Glutamatergic neuron (in vitro differentiated cells): ENCODE measurements around the gene OGFRL1. TPM values are rescaled to one million over a fixed set of nuclear protein-coding genes. Genes with fewer than 3 reads are reported as not detected.

ENCODE experiments used
- DNase-seq: peaks from one replicate; pipeline ENCODE4 v3.0.0; 2022
- H3K27ac Mint-ChIP-seq: one replicate; pipeline ENCODE4 v1.8.0; 2020; ENCODE audit warnings: mild to moderate bottlenecking, mixed read lengths, inconsistent platforms; ENCODE audit not compliant: unreplicated experiment
- H3K27me3 Mint-ChIP-seq: one replicate; pipeline ENCODE4 v1.8.0; 2020; ENCODE audit warnings: mild to moderate bottlenecking, moderate library complexity, mixed read lengths, inconsistent platforms; ENCODE audit not compliant: unreplicated experiment
- H3K36me3 Mint-ChIP-seq: one replicate; pipeline ENCODE4 v1.8.0; 2020; ENCODE audit warnings: mild to moderate bottlenecking, mixed read lengths, inconsistent platforms; ENCODE audit not compliant: unreplicated experiment
- H3K4me1 Mint-ChIP-seq: one replicate; pipeline ENCODE4 v1.8.0; 2020; ENCODE audit warnings: mild to moderate bottlenecking, low read depth, mixed read lengths, inconsistent platforms; ENCODE audit not compliant: unreplicated experiment
- H3K4me3 Mint-ChIP-seq: one replicate; pipeline ENCODE4 v1.8.0; 2020; ENCODE audit warnings: mild to moderate bottlenecking, mixed read lengths, inconsistent platforms; ENCODE audit not compliant: unreplicated experiment
- H3K9me3 Mint-ChIP-seq: one replicate; pipeline ENCODE4 v1.8.0; 2020; ENCODE audit warnings: mild to moderate bottlenecking, moderate library complexity, mixed read lengths, inconsistent platforms; ENCODE audit not compliant: unreplicated experiment
- total RNA-seq: library from RNA; stranded (reverse); fragmentation: NEBNext Ultra II Directional; extraction: Animal tissue kit (Norgen Biotek cat#: 25700); gene quantifications from one replicate; pipeline ENCODE4 v1.2.1, GENCODE V29; 2021; ENCODE audit not compliant: unreplicated experiment
- TF ChIP-seq, protein P1 (sequence below): fragments of 200-600 bp; sonication (generic); IDR thresholded peaks from one replicate; pipeline ENCODE4 v1.5.0; 2021; ENCODE audit not compliant: partially characterized antibody, unreplicated experiment

OGFRL1 gene
- total RNA-seq, 1 donor from 2014 or later, result 21.4 TPM

DNA sequence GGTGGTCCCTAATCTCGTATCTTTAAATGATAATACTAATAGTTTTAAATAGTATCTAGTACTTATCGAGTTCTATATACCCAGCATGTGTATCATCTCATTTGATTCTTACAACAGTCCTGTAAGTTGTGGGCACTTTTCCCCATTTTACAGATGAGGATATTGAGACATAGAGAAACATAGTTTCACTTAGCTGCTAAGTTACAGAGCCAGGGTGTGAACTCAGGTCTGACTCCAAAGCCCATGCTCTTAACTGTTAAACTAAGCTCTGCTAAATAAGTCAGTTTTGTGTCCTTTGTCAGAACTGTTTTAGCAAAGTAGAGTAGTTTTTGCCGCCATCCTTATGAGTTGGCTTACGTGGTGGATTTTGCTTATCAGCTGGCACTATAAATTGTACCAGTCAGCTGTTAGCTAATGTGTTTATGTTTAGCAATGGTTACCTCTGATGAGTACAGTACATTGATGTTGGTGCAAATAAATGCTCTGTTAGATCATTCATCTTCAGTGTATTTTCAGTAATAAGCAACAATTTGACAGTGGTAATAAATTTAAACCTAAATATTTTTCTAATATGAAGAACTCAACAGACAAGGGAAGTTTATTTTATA, 12.1 kb downstream of the OGFRL1 start:
- TF ChIP-seq, protein P1, sequence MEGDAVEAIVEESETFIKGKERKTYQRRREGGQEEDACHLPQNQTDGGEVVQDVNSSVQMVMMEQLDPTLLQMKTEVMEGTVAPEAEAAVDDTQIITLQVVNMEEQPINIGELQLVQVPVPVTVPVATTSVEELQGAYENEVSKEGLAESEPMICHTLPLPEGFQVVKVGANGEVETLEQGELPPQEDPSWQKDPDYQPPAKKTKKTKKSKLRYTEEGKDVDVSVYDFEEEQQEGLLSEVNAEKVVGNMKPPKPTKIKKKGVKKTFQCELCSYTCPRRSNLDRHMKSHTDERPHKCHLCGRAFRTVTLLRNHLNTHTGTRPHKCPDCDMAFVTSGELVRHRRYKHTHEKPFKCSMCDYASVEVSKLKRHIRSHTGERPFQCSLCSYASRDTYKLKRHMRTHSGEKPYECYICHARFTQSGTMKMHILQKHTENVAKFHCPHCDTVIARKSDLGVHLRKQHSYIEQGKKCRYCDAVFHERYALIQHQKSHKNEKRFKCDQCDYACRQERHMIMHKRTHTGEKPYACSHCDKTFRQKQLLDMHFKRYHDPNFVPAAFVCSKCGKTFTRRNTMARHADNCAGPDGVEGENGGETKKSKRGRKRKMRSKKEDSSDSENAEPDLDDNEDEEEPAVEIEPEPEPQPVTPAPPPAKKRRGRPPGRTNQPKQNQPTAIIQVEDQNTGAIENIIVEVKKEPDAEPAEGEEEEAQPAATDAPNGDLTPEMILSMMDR, result no peak
- Mint-ChIP-seq H3K27me3 (no peaks in the 10 kb centered on the region), H3K9me3 (no peaks in the 10 kb centered on the region), H3K27ac (no peak overlapping the region), H3K4me3 (no peak overlapping the region), H3K4me1 (peaks cover 6% of the 10 kb centered on the region), H3K36me3 (no peaks in the 10 kb centered on the region)
- no peak for DNase-seq

DNA sequence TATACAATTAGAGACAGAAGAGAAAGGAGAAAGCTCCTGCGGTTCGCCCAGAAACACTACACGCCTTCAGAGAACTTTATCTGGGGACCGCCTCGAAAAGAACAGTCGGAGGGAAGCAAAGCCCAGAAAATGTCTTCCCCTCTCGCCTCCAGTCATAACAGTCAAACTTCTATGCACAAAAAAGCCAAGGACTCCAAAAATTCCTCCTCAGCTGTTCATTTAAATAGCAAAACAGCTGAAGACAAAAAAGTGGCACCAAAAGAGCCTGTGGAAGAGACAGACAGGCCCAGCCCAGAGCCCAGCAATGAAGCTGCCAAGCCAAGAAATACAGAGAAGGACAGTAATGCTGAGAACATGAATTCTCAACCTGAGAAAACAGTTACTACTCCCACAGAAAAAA, 12.9 kb downstream of the OGFRL1 start:
- TF ChIP-seq, protein P1, result no peak
- H3K27me3 Mint-ChIP-seq, result no peaks in the 10 kb centered on the region
- no peak overlapping the region for H3K4me3 Mint-ChIP-seq
- no peak overlapping the region for H3K27ac Mint-ChIP-seq
- H3K4me1 Mint-ChIP-seq, result peaks cover 9% of the 10 kb centered on the region
- H3K9me3 Mint-ChIP-seq, result no peaks in the 10 kb centered on the region
- DNase-seq, result no peak
- H3K36me3 Mint-ChIP-seq, result no peaks in the 10 kb centered on the region

DNA sequence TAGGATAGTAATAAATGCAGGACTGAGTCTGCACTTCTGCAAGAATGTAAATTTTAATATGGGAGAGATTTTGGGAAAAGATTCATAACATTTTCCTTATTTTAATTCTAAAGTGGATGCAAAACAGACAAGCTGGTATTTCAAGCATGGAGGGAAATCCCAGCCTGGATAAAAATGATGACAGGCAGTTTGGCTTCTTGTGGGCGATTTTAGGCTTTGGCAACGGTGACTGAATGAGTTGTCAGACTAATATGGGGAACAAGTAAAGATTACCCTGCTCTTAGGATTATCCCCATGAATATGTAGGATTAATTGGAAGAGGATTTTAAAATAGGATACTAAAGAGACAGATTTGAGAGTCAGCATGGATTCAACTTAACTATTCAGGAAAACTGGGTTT, 21.0 kb downstream of the OGFRL1 start:
- peaks cover 11% of the 10 kb centered on the region for H3K4me1 Mint-ChIP-seq
- DNase-seq, result no peak
- no peak overlapping the region for H3K27ac Mint-ChIP-seq
- no peaks in the 10 kb centered on the region for H3K36me3 Mint-ChIP-seq
- peaks cover 2% of the 10 kb centered on the region for H3K27me3 Mint-ChIP-seq
- TF ChIP-seq, protein P1, result no peak
- H3K9me3 Mint-ChIP-seq, result no peaks in the 10 kb centered on the region
- no peak overlapping the region for H3K4me3 Mint-ChIP-seq

DNA sequence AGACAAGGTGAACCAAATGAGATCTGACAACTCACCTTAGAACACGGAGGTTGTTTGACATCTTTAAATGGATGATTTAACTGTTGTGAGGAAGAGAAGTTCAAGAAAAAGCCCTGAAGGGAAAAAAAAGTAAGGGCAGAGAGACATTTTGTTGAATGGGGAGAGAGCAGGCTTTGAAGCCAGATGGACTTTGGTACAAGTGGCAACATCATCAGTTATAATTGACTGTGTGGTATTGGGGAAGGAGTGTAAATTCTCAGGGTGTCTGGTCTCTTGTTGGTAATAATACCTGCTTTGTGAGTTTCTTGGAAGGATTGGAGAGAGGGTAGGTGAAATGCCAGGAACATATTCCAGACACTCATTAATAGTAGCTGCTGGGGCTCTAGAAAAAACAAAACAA, 21.6 kb downstream of the OGFRL1 start:
- Mint-ChIP-seq H3K27ac (no peak overlapping the region), H3K4me1 (peaks cover 11% of the 10 kb centered on the region), H3K27me3 (peaks cover 2% of the 10 kb centered on the region), H3K4me3 (no peak overlapping the region), H3K9me3 (no peaks in the 10 kb centered on the region), H3K36me3 (no peaks in the 10 kb centered on the region)
- TF ChIP-seq, protein P1, result no peak
- DNase-seq, result no peak

DNA sequence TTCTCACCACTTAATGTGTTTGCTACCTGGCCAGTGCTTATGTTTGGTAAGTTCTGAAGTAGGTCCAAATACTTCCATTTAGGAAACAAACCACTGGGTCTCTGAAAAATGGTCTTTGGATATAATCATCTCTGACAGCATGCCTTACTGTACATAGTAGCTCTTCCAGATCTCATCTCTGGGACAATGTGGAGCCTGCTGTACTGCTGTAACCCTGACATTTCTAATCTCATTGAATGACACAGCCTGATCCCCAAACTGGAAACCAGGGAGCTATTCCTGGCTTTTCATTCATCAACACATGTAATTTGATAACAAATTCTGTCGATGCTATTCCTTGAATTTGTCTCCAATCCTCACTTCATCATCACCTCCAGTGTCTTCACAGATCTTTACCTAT, 23.5 kb downstream of the OGFRL1 start:
- Mint-ChIP-seq H3K4me3 (no peak overlapping the region), H3K9me3 (no peaks in the 10 kb centered on the region), H3K27me3 (peaks cover 2% of the 10 kb centered on the region), H3K4me1 (peaks cover 7% of the 10 kb centered on the region), H3K27ac (no peak overlapping the region), H3K36me3 (no peaks in the 10 kb centered on the region)
- TF ChIP-seq, protein P1, result no peak
- DNase-seq, result no peak
